Measurements from ENCODE around the gene ANXA10.
"Not testable (repeated sequence)": the region's sequence is repeated elsewhere in the genome, so short reads cannot be mapped to it uniquely, and the experiment has no call there.

ANXA10 gene

DNA sequence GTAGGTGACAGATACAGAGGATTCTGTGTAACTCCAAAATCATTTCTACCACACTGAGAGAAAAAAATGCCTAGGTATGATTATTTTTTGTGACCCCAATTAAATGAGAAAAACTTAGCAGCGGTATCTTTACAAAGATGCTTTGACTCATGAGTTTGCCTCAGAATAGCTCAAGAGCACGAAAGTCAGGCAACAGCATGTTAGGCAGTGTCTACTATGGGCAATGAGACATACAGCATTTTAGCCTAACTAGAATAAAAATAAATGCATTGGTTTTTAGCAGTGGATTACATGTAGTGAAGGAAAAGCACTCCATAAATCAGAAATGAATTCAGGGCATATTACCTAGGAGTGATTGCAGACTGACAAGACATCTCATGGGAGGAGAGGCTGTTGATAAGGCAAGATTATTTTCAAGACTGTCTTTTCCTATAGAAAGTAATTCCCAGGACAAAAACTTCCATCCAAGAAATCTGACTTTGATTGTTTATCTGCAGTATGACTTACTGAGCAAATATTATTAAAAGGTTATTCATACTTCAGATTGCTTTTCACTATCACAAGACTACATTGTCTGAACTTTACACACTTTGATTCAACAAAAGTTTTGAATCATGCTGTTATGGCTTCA lies 3.6 kb downstream of the ANXA10 start:
- no peak for DNase-seq (ENCODE audit: low read depth in 1 of 2, low spot score in 1 of 2)
- in situ Hi-C loops (cut with HindIII; ENCODE audit: low pct_unique_long_range_greater_than_20kb, low sequenced_read_pairs): no loop called here
- TF ChIP-seq JUND (IDR thresholded peaks at IDR 0.05; ENCODE audit: low read depth): no peak

GRCh38 chr4:168096407-168096784 lies 4.1 kb downstream of the ANXA10 start:
- TF ChIP-seq JUND (IDR thresholded peaks at IDR 0.05; ENCODE audit: low read depth): no peak
- in situ Hi-C loops (cut with HindIII; ENCODE audit: low pct_unique_long_range_greater_than_20kb, low sequenced_read_pairs): no loop called here
- no peak for DNase-seq (ENCODE audit: low read depth in 1 of 2, low spot score in 1 of 2)

GRCh38 chr4:168097161-168097560 lies 4.8 kb downstream of the ANXA10 start:
- no peak for DNase-seq (ENCODE audit: low read depth in 1 of 2, low spot score in 1 of 2)
- in situ Hi-C loops (cut with HindIII; ENCODE audit: low pct_unique_long_range_greater_than_20kb, low sequenced_read_pairs): no loop called here
- no peak for TF ChIP-seq JUND (IDR thresholded peaks at IDR 0.05; ENCODE audit: low read depth)

DNA sequence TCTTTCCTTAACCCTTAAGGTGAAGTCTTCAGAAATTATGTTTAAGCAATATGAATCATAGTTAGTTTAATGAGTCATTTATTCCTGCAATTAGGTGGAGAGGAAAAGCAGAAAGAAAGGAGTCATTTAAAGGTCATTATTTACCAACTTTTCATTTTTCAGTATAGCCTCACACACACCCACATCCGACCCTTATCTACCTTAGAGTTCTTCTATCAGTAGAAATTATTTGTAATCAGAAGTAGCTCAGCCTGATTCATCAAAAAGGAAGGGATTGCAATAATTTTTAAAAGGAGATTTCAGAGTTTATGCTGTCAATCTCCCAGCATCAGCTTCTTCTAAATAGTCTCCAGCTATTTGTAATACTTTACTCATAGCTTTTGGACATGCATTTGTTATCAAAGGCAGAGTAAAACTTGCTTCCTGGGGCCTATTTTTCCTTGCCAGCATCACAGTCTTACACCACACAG lies 5.9 kb downstream of the ANXA10 start:
- TF ChIP-seq JUND (IDR thresholded peaks at IDR 0.05; ENCODE audit: low read depth): no peak
- in situ Hi-C loops (cut with HindIII; ENCODE audit: low pct_unique_long_range_greater_than_20kb, low sequenced_read_pairs): no loop called here
- no peak for DNase-seq (ENCODE audit: low read depth in 1 of 2, low spot score in 1 of 2)

GRCh38 chr4:168099195-168099594 lies 6.9 kb downstream of the ANXA10 start:
- DNase-seq (ENCODE audit: low read depth in 1 of 2, low spot score in 1 of 2): no peak
- in situ Hi-C loops (cut with HindIII; ENCODE audit: low pct_unique_long_range_greater_than_20kb, low sequenced_read_pairs): no loop called here
- no peak for TF ChIP-seq JUND (IDR thresholded peaks at IDR 0.05; ENCODE audit: low read depth)

GRCh38 chr4:168101026-168101425 lies 8.7 kb downstream of the ANXA10 start:
- in situ Hi-C loops (cut with HindIII; ENCODE audit: low pct_unique_long_range_greater_than_20kb, low sequenced_read_pairs): no loop called here
- no peak for DNase-seq (ENCODE audit: low read depth in 1 of 2, low spot score in 1 of 2)
- no peak for TF ChIP-seq JUND (IDR thresholded peaks at IDR 0.05; ENCODE audit: low read depth)

DNA sequence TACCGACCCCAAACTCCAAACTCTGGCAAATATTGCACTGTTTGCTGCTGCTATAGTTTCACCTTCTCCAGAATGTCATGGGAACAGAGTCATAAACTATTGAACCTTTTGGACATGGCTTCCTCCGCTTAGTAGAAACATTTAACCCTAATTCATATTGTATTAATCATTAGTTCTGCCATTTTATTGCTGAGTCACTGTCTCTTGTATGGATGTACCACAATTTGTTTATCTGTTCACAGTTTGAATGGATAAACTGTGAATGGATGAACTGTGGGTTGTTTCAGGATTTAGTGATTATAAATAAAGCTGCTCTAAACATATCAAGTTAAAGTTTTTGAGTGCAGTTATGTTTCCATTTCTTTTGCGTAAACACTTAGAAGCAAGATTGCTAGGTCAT lies 10.1 kb downstream of the ANXA10 start:
- TF ChIP-seq JUND (IDR thresholded peaks at IDR 0.05; ENCODE audit: low read depth): no peak
- in situ Hi-C loops (cut with HindIII; ENCODE audit: low pct_unique_long_range_greater_than_20kb, low sequenced_read_pairs): no loop called here
- no peak for DNase-seq (ENCODE audit: low read depth in 1 of 2, low spot score in 1 of 2)

DNA sequence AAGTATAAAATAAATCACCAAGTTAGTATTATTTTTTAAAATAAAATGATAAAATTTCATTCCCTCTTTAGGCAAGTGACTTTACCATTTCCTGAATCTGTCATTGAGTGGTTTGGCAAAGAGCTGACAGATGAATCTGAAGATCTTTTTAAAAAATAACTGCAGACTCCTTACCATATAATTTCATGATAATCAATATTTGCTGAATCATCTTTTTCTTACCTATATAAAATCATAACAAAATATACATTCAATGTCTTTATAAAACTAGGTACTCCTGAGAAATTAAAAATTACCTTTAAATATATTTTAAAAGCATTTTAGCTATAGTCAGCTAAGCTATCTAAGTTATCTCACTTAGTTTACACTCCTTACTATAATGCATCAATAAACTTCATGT lies 17.2 kb downstream of the ANXA10 start:
- in situ Hi-C loops (cut with HindIII; ENCODE audit: low pct_unique_long_range_greater_than_20kb, low sequenced_read_pairs): no loop called here
- TF ChIP-seq JUND (IDR thresholded peaks at IDR 0.05; ENCODE audit: low read depth): no peak

GRCh38 chr4:168113059-168113458 lies 20.7 kb downstream of the ANXA10 start:
- DNase-seq (ENCODE audit: low read depth in 1 of 2, low spot score in 1 of 2); in situ Hi-C loops (cut with HindIII; ENCODE audit: low pct_unique_long_range_greater_than_20kb, low sequenced_read_pairs): not testable (repeated sequence)

More for the DNA sequence above, 17.2 kb downstream of the ANXA10 start:
- DNase-seq (ENCODE audit: low read depth in 1 of 2, low spot score in 1 of 2): no peak

- in situ Hi-C loops (cut with HindIII; ENCODE audit: low pct_unique_long_range_greater_than_20kb, low sequenced_read_pairs): no loop called here
- TF ChIP-seq JUND (IDR thresholded peaks at IDR 0.05; ENCODE audit: low read depth): no peak
- DNase-seq (ENCODE audit: low read depth in 1 of 2, low spot score in 1 of 2): no peak
Observed at GRCh38 chr4:168118116-168118655, 25.8 kb downstream of the ANXA10 start.

- in situ Hi-C loops (cut with HindIII; ENCODE audit: low pct_unique_long_range_greater_than_20kb, low sequenced_read_pairs): no loop called here
- TF ChIP-seq JUND (IDR thresholded peaks at IDR 0.05; ENCODE audit: low read depth): no peak
- DNase-seq (ENCODE audit: low read depth in 1 of 2, low spot score in 1 of 2): no peak
Observed at GRCh38 chr4:168119100-168119499, 26.8 kb downstream of the ANXA10 start.

DNA sequence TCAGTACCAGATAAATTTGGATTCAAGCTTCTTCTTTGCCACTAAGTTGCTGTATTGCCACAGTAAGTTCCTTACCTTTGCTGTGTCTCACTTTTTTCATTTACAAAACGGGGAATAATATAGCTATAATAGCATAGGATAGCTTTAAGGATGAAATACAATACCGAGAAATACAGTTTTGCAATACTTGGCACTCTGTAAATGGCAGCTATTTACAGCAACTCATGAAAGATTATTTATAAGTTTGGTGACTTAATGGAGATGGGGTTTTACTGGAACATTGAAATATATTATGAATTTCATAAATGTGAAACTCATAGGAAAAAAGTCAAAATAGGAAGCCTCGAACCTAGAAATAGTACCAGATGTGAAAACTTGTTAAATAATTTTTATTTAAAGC lies 27.6 kb downstream of the ANXA10 start:
- DNase-seq (ENCODE audit: low read depth in 1 of 2, low spot score in 1 of 2): no peak
- TF ChIP-seq JUND (IDR thresholded peaks at IDR 0.05; ENCODE audit: low read depth): no peak
- in situ Hi-C loops (cut with HindIII; ENCODE audit: low pct_unique_long_range_greater_than_20kb, low sequenced_read_pairs): no loop called here

- no peak for DNase-seq (ENCODE audit: low read depth in 1 of 2, low spot score in 1 of 2)
- TF ChIP-seq JUND (IDR thresholded peaks at IDR 0.05; ENCODE audit: low read depth): no peak
- in situ Hi-C loops (cut with HindIII; ENCODE audit: low pct_unique_long_range_greater_than_20kb, low sequenced_read_pairs): no loop called here
Observed at GRCh38 chr4:168120811-168121210, 28.5 kb downstream of the ANXA10 start.
